ENCODE measurements around the gene HSF2BP. TPM values are rescaled to one million over a fixed set of nuclear protein-coding genes. Genes with fewer than 3 reads are reported as not detected.

The HSF2BP gene
- total RNA-seq: 0.12 and 0.72 TPM in 2 replicates

GRCh38 chr21:43659136-43660000 lies at the start of gene HSF2BP, which contains the start of gene RRP1B:
Gene HSF2BP, minus strand, starts transcription at chr21:43659488. Its CDS starts 1,392 bp downstream, at chr21:43658096.
Gene RRP1B, plus strand, starts transcription at chr21:43659560. Its CDS starts 105 bp downstream, at chr21:43659665.
- DNase-seq (ENCODE audit: low read depth): no peak
- H3K4me3 ChIP-seq (ENCODE audit: low read depth, low read length): peak within 1 kb of the TSS; percentile 98
- TF ChIP-seq, protein P1, sequence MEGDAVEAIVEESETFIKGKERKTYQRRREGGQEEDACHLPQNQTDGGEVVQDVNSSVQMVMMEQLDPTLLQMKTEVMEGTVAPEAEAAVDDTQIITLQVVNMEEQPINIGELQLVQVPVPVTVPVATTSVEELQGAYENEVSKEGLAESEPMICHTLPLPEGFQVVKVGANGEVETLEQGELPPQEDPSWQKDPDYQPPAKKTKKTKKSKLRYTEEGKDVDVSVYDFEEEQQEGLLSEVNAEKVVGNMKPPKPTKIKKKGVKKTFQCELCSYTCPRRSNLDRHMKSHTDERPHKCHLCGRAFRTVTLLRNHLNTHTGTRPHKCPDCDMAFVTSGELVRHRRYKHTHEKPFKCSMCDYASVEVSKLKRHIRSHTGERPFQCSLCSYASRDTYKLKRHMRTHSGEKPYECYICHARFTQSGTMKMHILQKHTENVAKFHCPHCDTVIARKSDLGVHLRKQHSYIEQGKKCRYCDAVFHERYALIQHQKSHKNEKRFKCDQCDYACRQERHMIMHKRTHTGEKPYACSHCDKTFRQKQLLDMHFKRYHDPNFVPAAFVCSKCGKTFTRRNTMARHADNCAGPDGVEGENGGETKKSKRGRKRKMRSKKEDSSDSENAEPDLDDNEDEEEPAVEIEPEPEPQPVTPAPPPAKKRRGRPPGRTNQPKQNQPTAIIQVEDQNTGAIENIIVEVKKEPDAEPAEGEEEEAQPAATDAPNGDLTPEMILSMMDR (conservative IDR thresholded peaks at IDR 0.05; ENCODE audit: low read depth, low read length): no peak

GRCh38 chr21:43708745-43709381 lies 49.6 kb upstream of the HSF2BP start:
- DNase-seq (ENCODE audit: low read depth): no peak
- H3K4me3 ChIP-seq (ENCODE audit: low read depth, low read length): no peak overlapping the region
- TF ChIP-seq, protein P1 (conservative IDR thresholded peaks at IDR 0.05; ENCODE audit: low read depth, low read length): no peak

DNA sequence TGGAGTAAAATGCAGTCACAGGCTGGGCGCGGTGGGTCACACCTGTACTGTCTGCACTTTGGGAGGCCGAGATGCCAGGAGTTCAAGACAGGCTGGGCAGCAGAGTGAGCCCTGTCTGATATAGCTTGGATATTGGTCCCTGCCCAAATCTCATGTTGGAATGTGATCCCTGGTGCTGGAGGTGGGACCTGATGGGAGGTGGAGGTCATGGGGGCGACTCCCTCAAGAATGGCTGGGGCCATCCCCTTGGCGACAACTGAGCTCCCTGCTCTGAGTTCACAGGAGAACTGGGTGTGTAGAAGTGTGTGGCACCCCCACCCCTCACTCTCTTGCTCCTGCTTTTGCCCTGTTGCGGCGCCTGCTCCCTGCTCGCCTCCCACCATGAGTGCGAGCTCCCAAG lies 48.2 kb upstream of the HSF2BP start:
- TF ChIP-seq, protein P1 (conservative IDR thresholded peaks at IDR 0.05; ENCODE audit: low read depth, low read length): no peak
- H3K4me3 ChIP-seq (ENCODE audit: low read depth, low read length): no peak overlapping the region
- DNase-seq (ENCODE audit: low read depth): no peak

GRCh38 chr21:43703035-43703880 lies 44.0 kb upstream of the HSF2BP start:
- H3K4me3 ChIP-seq (ENCODE audit: low read depth, low read length): peak overlapping the region; percentile 41
- no peak for DNase-seq (ENCODE audit: low read depth)
- TF ChIP-seq, protein P1 (conservative IDR thresholded peaks at IDR 0.05; ENCODE audit: low read depth, low read length): no peak

- H3K4me3 ChIP-seq (ENCODE audit: low read depth, low read length): peak overlapping the region; percentile 41
- no peak for DNase-seq (ENCODE audit: low read depth)
- TF ChIP-seq, protein P1 (conservative IDR thresholded peaks at IDR 0.05; ENCODE audit: low read depth, low read length): no peak
Measured at GRCh38 chr21:43702785-43703034, 43.4 kb upstream of the HSF2BP start.

DNA sequence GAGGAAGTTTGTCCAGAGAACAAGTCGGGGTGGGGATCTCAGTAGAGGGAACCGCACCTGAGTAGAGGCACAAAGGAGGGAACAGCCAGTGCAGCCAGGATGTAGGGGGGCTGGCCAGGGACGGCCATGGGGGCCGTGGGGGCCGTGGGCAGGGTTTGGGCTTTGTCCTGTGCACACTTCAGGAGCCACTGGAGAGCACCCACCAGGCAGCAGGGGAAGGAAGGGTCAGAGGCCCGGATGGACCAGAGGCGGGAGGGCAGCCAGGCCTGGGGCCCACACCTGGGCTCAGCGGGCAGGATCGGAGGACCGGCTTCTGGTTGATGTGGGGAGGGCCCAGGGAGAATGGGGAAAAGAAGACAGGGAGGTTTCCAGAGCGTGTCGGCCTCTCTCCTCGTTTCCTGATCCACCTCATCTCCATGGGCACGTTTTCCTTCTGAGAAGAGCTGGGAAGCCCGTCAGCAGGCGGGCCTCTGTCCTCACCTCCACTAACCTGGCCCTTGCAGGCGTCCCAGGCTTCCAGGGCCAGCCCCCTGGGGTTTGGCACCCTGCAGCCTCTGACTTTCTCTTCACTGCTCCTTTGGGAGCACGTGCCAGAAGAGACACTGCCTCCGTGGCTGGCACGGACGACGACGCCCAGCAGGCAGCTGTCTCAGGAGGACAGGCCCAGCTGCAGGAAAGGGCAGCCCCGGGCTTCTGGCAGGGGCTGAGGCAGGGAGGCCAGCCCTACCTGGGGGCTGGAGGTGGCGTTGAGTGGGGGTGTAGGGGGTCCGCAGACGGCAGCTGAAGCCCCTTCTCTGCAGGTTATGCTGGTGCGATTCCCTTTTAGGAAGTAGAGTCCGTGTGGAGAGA lies 42.9 kb upstream of the HSF2BP start:
- no peak for DNase-seq (ENCODE audit: low read depth)
- H3K4me3 ChIP-seq (ENCODE audit: low read depth, low read length): peak overlapping the region; percentile 41
- TF ChIP-seq, protein P1 (conservative IDR thresholded peaks at IDR 0.05; ENCODE audit: low read depth, low read length): no peak
